Endothelial cell of umbilical vein (primary cell): Measurements from ENCODE around the gene TEAD4. TPM values are rescaled to one million over a fixed set of nuclear protein-coding genes. Genes with fewer than 3 reads are reported as not detected.

Experiments used
- BruUV-seq: library from RNA; stranded (reverse); fragments of 400-500 nt; replicated peaks from 2 replicates; lab custom pipeline; 2021; lab: Mats Ljungman, UMichigan
- CTCF ChIA-PET: fragments of 300-600, 350-600 bp; sonication (Branson Sonifier 250); formaldehyde crosslinking; loops from one replicate; lab custom pipeline; 2021; ENCODE audit warnings: antibody characterized with exemption, inconsistent platforms; lab: Charles Lee
- POLR2A ChIA-PET: fragments of 300-600, 350-600 bp; sonication (Branson Sonifier 250); formaldehyde crosslinking; loops from one replicate; lab custom pipeline; 2021; ENCODE audit warnings: antibody characterized with exemption, inconsistent platforms; lab: Charles Lee
- DNase-seq: peaks from one replicate; pipeline ENCODE4 v3.0.0-alpha.2; 2011; ENCODE audit warnings: low read depth, low spot score
- FAIRE-seq: peaks from 2 replicates; lab custom pipeline; 2011; peaks lifted over from hg19 to GRCh38; lab: Jason Lieb, UNC
- H2AFZ ChIP-seq: 2 replicates; pipeline ENCODE4 v1.6.0; 2012; ENCODE audit warnings: low read depth, low read length, control low read depth, inconsistent platforms
- H3K27ac ChIP-seq: 2 replicates; pipeline ENCODE4 v1.5.1; 2011; ENCODE audit warnings: low read depth, mild to moderate bottlenecking, control low read depth, low read length, moderate library complexity; ENCODE audit not compliant: insufficient read depth
- H3K27me3 ChIP-seq, 2 experiments: 2 replicates each; pipeline versions ENCODE4 v1.6.0 to v1.6.1; 2011; ENCODE audit warnings: low read length in 2 of 2, mixed read lengths in 1 of 2; ENCODE audit not compliant: control insufficient read depth in 2 of 2, insufficient read depth in 2 of 2
- H3K36me3 ChIP-seq, 2 experiments: 2 replicates in 1 of 2; 3 replicates in 1 of 2; pipeline ENCODE4 v1.5.1; 2011; ENCODE audit warnings: low read length in 2 of 2, mild to moderate bottlenecking in 1 of 2, moderate library complexity in 1 of 2; ENCODE audit not compliant: control insufficient read depth in 2 of 2, insufficient read depth in 2 of 2; ENCODE audit errors: extremely low read depth in 1 of 2
- H3K4me1 ChIP-seq: 3 replicates; pipeline ENCODE4 v1.5.1; 2011; ENCODE audit warnings: mild to moderate bottlenecking, low read length; ENCODE audit not compliant: control insufficient read depth, insufficient read depth; ENCODE audit errors: extremely low read depth
- H3K4me2 ChIP-seq: 2 replicates; pipeline ENCODE4 v1.6.1; 2011; ENCODE audit warnings: low read length, control low read depth, mixed read lengths; ENCODE audit not compliant: insufficient read depth
- H3K4me3 ChIP-seq, 3 experiments: fragments of 200-600 bp in 1 of 3; sonication (generic), shearing (Covaris generic) in 1 of 3; replicated peaks in 1 of 3; 2 replicates each; pipeline ENCODE4 v1.5.1; 2011 to 2016; ENCODE audit warnings: control low read depth in 3 of 3, low read length in 3 of 3, mild to moderate bottlenecking in 2 of 3, inconsistent platforms in 1 of 3, low read depth in 1 of 3, moderate library complexity in 1 of 3; ENCODE audit not compliant: insufficient read depth in 1 of 3
- H3K79me2 ChIP-seq: 2 replicates; pipeline ENCODE4 v1.6.0; 2012; ENCODE audit warnings: low read length, inconsistent platforms; ENCODE audit not compliant: control insufficient read depth, insufficient read depth
- H3K9ac ChIP-seq: replicated peaks from 2 replicates; pipeline ENCODE3; 2011; ENCODE audit warnings: low read length, control low read depth; ENCODE audit not compliant: insufficient read depth; ENCODE audit errors: extremely low read depth
- H3K9me1 ChIP-seq: replicated peaks from 3 replicates; pipeline ENCODE4 v1.6.0; 2011; ENCODE audit warnings: mild to moderate bottlenecking, low read length; ENCODE audit not compliant: control insufficient read depth, insufficient read depth; ENCODE audit errors: extremely low read depth
- H3K9me3 ChIP-seq: replicated peaks from 2 replicates; pipeline ENCODE4 v1.5.1; 2012; ENCODE audit warnings: low read length, inconsistent platforms; ENCODE audit not compliant: control insufficient read depth, insufficient read depth
- H4K20me1 ChIP-seq: replicated peaks from 2 replicates; pipeline ENCODE3; 2011; ENCODE audit warnings: mild to moderate bottlenecking, low read length; ENCODE audit not compliant: control insufficient read depth, insufficient read depth; ENCODE audit errors: extremely low read depth
- EZH2 ChIP-seq: IDR thresholded peaks from 2 replicates; pipeline ENCODE4 v1.6.1; 2012; ENCODE audit warnings: borderline replicate concordance, low read depth, mild to moderate bottlenecking, moderate library complexity, low read length, inconsistent platforms; ENCODE audit not compliant: severe bottlenecking
- FOS ChIP-seq: IDR thresholded peaks from 2 replicates; pipeline ENCODE4 v1.6.1; 2011; ENCODE audit warnings: mild to moderate bottlenecking, low read length, moderate library complexity, borderline replicate concordance; ENCODE audit not compliant: insufficient read depth
- GATA2 ChIP-seq: IDR thresholded peaks from 2 replicates; pipeline ENCODE4 v1.7.0; 2011; ENCODE audit warnings: low read depth, mild to moderate bottlenecking, moderate library complexity, mixed read lengths, low read length; ENCODE audit not compliant: insufficient read length, insufficient read depth
- JUN ChIP-seq: IDR thresholded peaks from 2 replicates; pipeline ENCODE4 v1.6.1; 2011; ENCODE audit warnings: borderline replicate concordance, low read depth; ENCODE audit not compliant: insufficient read length, insufficient read depth
- MYC ChIP-seq: IDR thresholded peaks from one replicate; pipeline ENCODE4 v1.6.1; 2011; ENCODE audit warnings: mild to moderate bottlenecking, low read depth, low read length
- POLR2A ChIP-seq: IDR thresholded peaks from 2 replicates; pipeline ENCODE4 v1.6.1; 2012; ENCODE audit warnings: low read depth, mild to moderate bottlenecking, control low read depth, low read length
- POLR2AphosphoS5 ChIP-seq: IDR thresholded peaks from 2 replicates; pipeline ENCODE4 v1.6.1; 2012; ENCODE audit warnings: low read depth, mild to moderate bottlenecking, control low read depth, low read length, moderate library complexity; ENCODE audit not compliant: insufficient read depth
- dilution Hi-C: fragments of 300-500 bp; cut with MboI; formaldehyde crosslinking; loops from one replicate; pipeline ENCODE4 v1.15.0; 2019; ENCODE audit warnings: low sequenced_read_pairs; ENCODE audit not compliant: extremely low pct_ligation_motif_present
- intact Hi-C: fragments of 100-400 bp; cut with micrococcal nuclease; formaldehyde crosslinking; loops from one replicate; pipeline ENCODE4 v1.10.0; 2022
- polyA plus RNA-seq, 4 experiments: library from polyadenylated mRNA; depleted of rRNA in 3 of 4; stranded (reverse) in 3 of 4; unstranded in 1 of 4; fragments of >200 nt; gene quantifications; 2 replicates each; pipeline versions ENCODE4 v1.2.1 to v1.2.3, GENCODE V29; 2011 to 2012; ENCODE audit warnings: missing spikeins in 1 of 4
- total RNA-seq: library from RNA; stranded (reverse); gene quantifications from 2 replicates; pipeline ENCODE4 v1.2.3, GENCODE V29; 2021
- TF ChIP-seq, protein P1 (sequence below), 2 donors: IDR thresholded peaks; 1 replicate in 1 of 2; 2 replicates in 1 of 2; pipeline ENCODE4 v1.5.1; 2011; ENCODE audit warnings: low read length in 2 of 2, mild to moderate bottlenecking in 2 of 2, moderate library complexity in 2 of 2, control low read depth in 1 of 2, inconsistent platforms in 1 of 2, low read depth in 1 of 2; ENCODE audit not compliant: insufficient read depth in 1 of 2; ENCODE audit errors: extremely low read depth in 1 of 2
- TF ChIP-seq, protein P2 (sequence below): IDR thresholded peaks from 2 replicates; pipeline ENCODE4 v1.6.1; 2011; ENCODE audit not compliant: insufficient read depth, insufficient read length

TEAD4 gene
- total and polyA plus RNA-seq, 2 donors (not counting 3 experiments of a cell fraction or from before 2014, with no cell fraction given): 34.4 to 46.0 TPM

DNA sequence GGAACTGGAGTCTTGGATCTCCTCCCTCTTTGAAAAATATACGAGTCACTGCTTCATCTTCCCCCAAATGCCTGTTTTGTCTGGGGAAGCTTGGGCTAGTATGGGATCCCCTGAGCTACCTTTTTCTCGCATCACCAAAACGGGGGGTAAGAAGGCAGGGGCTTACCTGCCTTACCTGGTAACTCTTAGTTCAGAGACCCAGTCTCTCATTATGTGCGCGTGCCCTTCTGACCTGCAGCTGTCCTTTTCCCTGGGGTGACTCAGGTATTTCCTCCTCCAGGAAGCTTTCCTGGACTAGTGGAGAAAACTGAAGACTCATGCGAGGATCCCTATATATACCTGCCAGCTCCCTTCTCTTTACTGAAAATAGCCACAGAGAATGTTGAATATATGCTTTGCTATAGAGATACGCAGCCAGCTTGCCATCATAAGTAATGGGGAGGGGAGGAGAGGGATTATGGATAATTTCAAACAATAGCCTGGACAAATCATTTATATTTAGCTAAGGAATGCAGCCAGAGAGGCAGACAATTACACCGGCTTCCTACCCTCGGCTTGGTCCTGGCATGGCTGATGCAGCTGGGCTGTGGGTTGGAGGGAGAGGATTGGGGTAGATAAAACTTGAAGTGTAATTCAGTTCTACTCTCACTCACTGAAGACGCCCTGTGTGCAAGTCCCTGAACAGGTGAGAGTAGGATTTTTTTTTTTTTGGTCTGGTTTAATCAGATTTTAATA is 119.1 kb downstream of the TEAD4 start:
- no peaks in the 10 kb centered on the region for H4K20me1 ChIP-seq
- dilution Hi-C loops: loop anchor here (10.0 kb wide), 1 partner anchor 197 kb away; no protein-coding TSS in a partner anchor
- peaks cover 22% of the 10 kb centered on the region for H3K4me1 ChIP-seq
- no peaks in the 10 kb centered on the region for H3K27me3 ChIP-seq
- H3K36me3 ChIP-seq: no peaks in the 10 kb centered on the region
- no peaks in the 10 kb centered on the region for H3K9me1 ChIP-seq
- H3K4me3 ChIP-seq: peak overlapping the region; percentile 60 to 82 (median 80)
- peaks cover 4% of the 10 kb centered on the region for H3K79me2 ChIP-seq
- FAIRE-seq: no peak
- ChIA-PET POLR2A (interaction anchor here (0.6 to 1.5 kb wide), 3 partner anchors 13 to 45 kb away, joined by 3 to 5 read pairs (median 4); no protein-coding TSS in a partner anchor), CTCF (interaction anchor here (1.2 to 1.7 kb wide), 9 partner anchors 10 to 222 kb away, joined by 3 to 22 read pairs (median 8); no protein-coding TSS in a partner anchor)
- BruUV-seq: TSS peak; percentile 26
- peak overlapping the region; percentile 97 for H3K4me2 ChIP-seq
- peak; percentile 47 for DNase-seq
- peak overlapping the region; percentile 67 for H2AFZ ChIP-seq
- no peaks in the 10 kb centered on the region for H3K9me3 ChIP-seq
- peak overlapping the region; percentile 51 for H3K27ac ChIP-seq
- TF ChIP-seq, protein P1, sequence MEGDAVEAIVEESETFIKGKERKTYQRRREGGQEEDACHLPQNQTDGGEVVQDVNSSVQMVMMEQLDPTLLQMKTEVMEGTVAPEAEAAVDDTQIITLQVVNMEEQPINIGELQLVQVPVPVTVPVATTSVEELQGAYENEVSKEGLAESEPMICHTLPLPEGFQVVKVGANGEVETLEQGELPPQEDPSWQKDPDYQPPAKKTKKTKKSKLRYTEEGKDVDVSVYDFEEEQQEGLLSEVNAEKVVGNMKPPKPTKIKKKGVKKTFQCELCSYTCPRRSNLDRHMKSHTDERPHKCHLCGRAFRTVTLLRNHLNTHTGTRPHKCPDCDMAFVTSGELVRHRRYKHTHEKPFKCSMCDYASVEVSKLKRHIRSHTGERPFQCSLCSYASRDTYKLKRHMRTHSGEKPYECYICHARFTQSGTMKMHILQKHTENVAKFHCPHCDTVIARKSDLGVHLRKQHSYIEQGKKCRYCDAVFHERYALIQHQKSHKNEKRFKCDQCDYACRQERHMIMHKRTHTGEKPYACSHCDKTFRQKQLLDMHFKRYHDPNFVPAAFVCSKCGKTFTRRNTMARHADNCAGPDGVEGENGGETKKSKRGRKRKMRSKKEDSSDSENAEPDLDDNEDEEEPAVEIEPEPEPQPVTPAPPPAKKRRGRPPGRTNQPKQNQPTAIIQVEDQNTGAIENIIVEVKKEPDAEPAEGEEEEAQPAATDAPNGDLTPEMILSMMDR (IDR thresholded peaks at IDR 0.05; ENCODE audit: extremely low read depth in 1 of 2, insufficient read depth in 1 of 2, low read depth in 1 of 2, low read length in 2 of 2): no peak
- no peak for TF ChIP-seq EZH2
- TF ChIP-seq JUN: no peak
- TF ChIP-seq POLR2A: no peak
- no peak for TF ChIP-seq POLR2AphosphoS5
- no peak for TF ChIP-seq MYC
- TF ChIP-seq FOS: no peak
- TF ChIP-seq GATA2: no peak
- TF ChIP-seq, protein P2, sequence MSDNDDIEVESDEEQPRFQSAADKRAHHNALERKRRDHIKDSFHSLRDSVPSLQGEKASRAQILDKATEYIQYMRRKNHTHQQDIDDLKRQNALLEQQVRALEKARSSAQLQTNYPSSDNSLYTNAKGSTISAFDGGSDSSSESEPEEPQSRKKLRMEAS: no peak
- intact Hi-C loops: loop anchor here (1.0 kb wide), 2 partner anchors 19 to 45 kb away; no protein-coding TSS in a partner anchor
- peak overlapping the region; percentile 62 for H3K9ac ChIP-seq
